IMR-90 (cell line): ENCODE data around the gene CLASP1. TPM values are rescaled to one million over a fixed set of nuclear protein-coding genes. Genes with fewer than 3 reads are reported as not detected.

Experiments
- ATAC-seq: fragments of 200-7000 bp; cut with Tn5 transposase; 2 replicates; pipeline ENCODE4 v1.9.1; 2020; ENCODE audit warnings: low read depth, mild to moderate bottlenecking, moderate library complexity
- BruUV-seq: library from RNA; stranded (reverse); fragments of 400-500 nt; replicated peaks from 2 replicates; lab custom pipeline; 2021; lab: Mats Ljungman, UMichigan
- CTCF ChIA-PET: fragments of 300-600 bp; formaldehyde crosslinking; extraction: SDS; loops from one replicate; lab custom pipeline; 2021; ENCODE audit warnings: antibody characterized with exemption; lab: Yijun Ruan, JAX
- POLR2A ChIA-PET: fragments of 300-600 bp; sonication (Branson Sonifier 250); formaldehyde crosslinking; loops from one replicate; lab custom pipeline; 2022; ENCODE audit warnings: antibody characterized with exemption; ENCODE audit not compliant: unreplicated experiment; lab: Charles Lee
- DNase-seq: peaks from one replicate; pipeline ENCODE4 v3.0.0; 2013
- H2AFZ ChIP-seq: replicated peaks from 2 replicates; pipeline ENCODE3; 2013; ENCODE audit warnings: low read length, mild to moderate bottlenecking; ENCODE audit not compliant: poor library complexity
- H2AK5ac ChIP-seq: 2 replicates; pipeline ENCODE4 v1.6.1; 2013; ENCODE audit warnings: low read depth, low read length, inconsistent platforms
- H2AK9ac ChIP-seq: replicated peaks from 2 replicates; pipeline ENCODE3; 2013; ENCODE audit warnings: mild to moderate bottlenecking, low read depth, low read length, moderate library complexity; ENCODE audit not compliant: poor library complexity
- H2BK120ac ChIP-seq: 2 replicates; pipeline ENCODE4 v1.6.1; 2013; ENCODE audit warnings: low read depth, low read length, inconsistent platforms
- H2BK15ac ChIP-seq: 3 replicates; pipeline ENCODE4 v1.6.1; 2013; ENCODE audit warnings: low read depth, low read length, inconsistent platforms
- H2BK20ac ChIP-seq: 2 replicates; pipeline ENCODE4 v1.6.1; 2013; ENCODE audit warnings: low read depth, mild to moderate bottlenecking, inconsistent platforms, low read length, moderate library complexity
- H2BK5ac ChIP-seq: 2 replicates; pipeline ENCODE4 v1.6.1; 2013; ENCODE audit warnings: mild to moderate bottlenecking, low read depth, low read length, inconsistent platforms; ENCODE audit not compliant: poor library complexity, severe bottlenecking
- H3K14ac ChIP-seq: replicated peaks from 2 replicates; pipeline ENCODE4 v1.6.1; 2013; ENCODE audit warnings: low read depth, low read length, inconsistent platforms
- H3K18ac ChIP-seq: 2 replicates; pipeline ENCODE4 v1.6.1; 2013; ENCODE audit warnings: low read depth, low read length, control low read depth
- H3K23ac ChIP-seq: 2 replicates; pipeline ENCODE4 v1.6.1; 2013; ENCODE audit warnings: low read depth, low read length, inconsistent platforms
- H3K27ac ChIP-seq: 2 replicates; pipeline ENCODE4 v1.5.1; 2013; ENCODE audit warnings: mild to moderate bottlenecking, control low read depth, low read length; ENCODE audit not compliant: insufficient read depth
- H3K27me3 ChIP-seq: 2 replicates; pipeline ENCODE4 v1.6.1; 2013; ENCODE audit warnings: low read length; ENCODE audit not compliant: control insufficient read depth, insufficient read depth
- H3K36me3 ChIP-seq: 2 replicates; pipeline ENCODE4 v1.6.1; 2013; ENCODE audit warnings: low read length, mixed read lengths; ENCODE audit not compliant: control insufficient read depth, insufficient read depth
- H3K4ac ChIP-seq: 2 replicates; pipeline ENCODE4 v1.6.1; 2013; ENCODE audit warnings: low read depth, low read length, inconsistent platforms
- H3K4me1 ChIP-seq: 2 replicates; pipeline ENCODE4 v1.6.1; 2013; ENCODE audit warnings: low read length, mixed read lengths; ENCODE audit not compliant: control insufficient read depth, insufficient read depth
- H3K4me2 ChIP-seq: 2 replicates; pipeline ENCODE4 v1.6.1; 2013; ENCODE audit warnings: low read depth, mild to moderate bottlenecking, control low read depth, low read length, moderate library complexity
- H3K4me3 ChIP-seq: 2 replicates; pipeline ENCODE4 v1.5.1; 2013; ENCODE audit warnings: low read depth, mild to moderate bottlenecking, control low read depth, low read length, moderate library complexity; ENCODE audit not compliant: insufficient read depth
- H3K56ac ChIP-seq: 2 replicates; pipeline ENCODE4 v1.6.1; 2013; ENCODE audit warnings: low read length, inconsistent platforms; ENCODE audit not compliant: insufficient read depth; ENCODE audit errors: extremely low read depth
- H3K79me1 ChIP-seq, 2 experiments: 2 replicates each; pipeline ENCODE4 v1.6.1; 2013; ENCODE audit warnings: low read length in 2 of 2, inconsistent platforms in 1 of 2, low read depth in 1 of 2
- H3K9ac ChIP-seq: 2 replicates; pipeline ENCODE4 v1.6.1; 2013; ENCODE audit warnings: low read depth, low read length, control low read depth
- H3K9me1 ChIP-seq: 2 replicates; pipeline ENCODE4 v1.6.1; 2013; ENCODE audit warnings: low read length, inconsistent platforms; ENCODE audit not compliant: insufficient read depth
- H3K9me3 ChIP-seq: 2 replicates; pipeline ENCODE4 v1.6.1; 2013; ENCODE audit warnings: low read length; ENCODE audit not compliant: control insufficient read depth, insufficient read depth
- H4K20me1 ChIP-seq: 2 replicates; pipeline ENCODE4 v1.6.1; 2013; ENCODE audit warnings: low read length, inconsistent platforms; ENCODE audit not compliant: insufficient read depth
- H4K5ac ChIP-seq: 2 replicates; pipeline ENCODE4 v1.6.1; 2013; ENCODE audit warnings: mild to moderate bottlenecking, low read depth, low read length, control low read depth
- H4K8ac ChIP-seq, 2 experiments: 2 replicates each; pipeline ENCODE4 v1.6.1; 2013; ENCODE audit warnings: low read depth in 2 of 2, low read length in 2 of 2, control low read depth in 1 of 2, inconsistent platforms in 1 of 2
- H4K91ac ChIP-seq: 2 replicates; pipeline ENCODE4 v1.6.1; 2013; ENCODE audit warnings: low read depth, low read length, inconsistent platforms; ENCODE audit not compliant: insufficient read depth
- BHLHE40 ChIP-seq: fragments of 150-350 bp; IDR thresholded peaks from 2 replicates; pipeline ENCODE4 v1.6.1; 2016; ENCODE audit warnings: mild to moderate bottlenecking, low read depth, low read length
- CEBPB ChIP-seq: IDR thresholded peaks from 2 replicates; pipeline ENCODE4 v1.6.1; 2012; ENCODE audit warnings: low read depth, low read length, improper control_type of control experiment
- MAFK ChIP-seq: IDR thresholded peaks from 2 replicates; pipeline ENCODE4 v1.6.1; 2012; ENCODE audit warnings: low read depth, low read length, improper control_type of control experiment
- NFE2L2 ChIP-seq: fragments of 150-350 bp; IDR thresholded peaks from 2 replicates; pipeline ENCODE4 v1.6.1; 2016; ENCODE audit warnings: low read depth, mild to moderate bottlenecking, low read length
- WGBS, 2 experiments: methylation state at CpG; one replicate each; pipeline versions ENCODE4 v1.1.5 to v1.1.7; 2013; ENCODE audit warnings: missing lambda C conversion rate in 2 of 2; ENCODE audit not compliant: insufficient read length in 1 of 2; ENCODE audit errors: extremely low coverage in 2 of 2; 5-methylcytosine and 5-hydroxymethylcytosine counted together
- dilution Hi-C: fragments of 300-500 bp; cut with HindIII; formaldehyde crosslinking; loops from one replicate; pipeline ENCODE4 v1.14.3; 2018; ENCODE audit warnings: low sequenced_read_pairs; ENCODE audit not compliant: unreplicated experiment
- in situ Hi-C: fragments of 300-500 bp; cut with MboI; formaldehyde crosslinking; loops from 3 replicates; pipeline ENCODE4 v1.14.3; 2019; ENCODE audit warnings: low sequenced_read_pairs, inconsistent platforms, mixed read lengths
- intact Hi-C: fragments of 100-400 bp; cut with micrococcal nuclease; formaldehyde crosslinking; loops from 2 replicates; pipeline ENCODE4 v1.10.0; 2022
- polyA plus RNA-seq, 3 experiments: library from polyadenylated mRNA; depleted of rRNA; stranded (reverse); fragments of >200 nt; gene quantifications; 2 replicates each; pipeline ENCODE4 v1.2.3, GENCODE V29; 2012; ENCODE audit warnings: low replicate concordance in 1 of 3
- total RNA-seq: library from RNA; depleted of rRNA; stranded (reverse); fragments of >200 nt; gene quantifications from 2 replicates; pipeline ENCODE4 v1.2.3, GENCODE V29; 2012

The CLASP1 gene
- total and polyA plus RNA-seq, 2 of the 4 experiments (the other 2 are of a cell fraction) = 12.3 to 33.7 TPM

- CTCF ChIA-PET = interaction anchor here (0.6 to 1.1 kb wide), 4 partner anchors 18 to 27 kb away, joined by 3 read pairs; no protein-coding TSS in a partner anchor
- intact Hi-C loops = loop anchor here (5.0 kb wide), 1 partner anchor 78 kb away; no protein-coding TSS in a partner anchor
- dilution Hi-C loops = no loop called here
Measured at GRCh38 chr2:121429119-121429903, 220.0 kb downstream of the CLASP1 start.

More at GRCh38 chr2:121429119-121429903, 220.0 kb downstream of the CLASP1 start:
- Histone ChIP-seq H3K9me3 (no peaks in the 10 kb centered on the region), H3K9ac (no peak overlapping the region), H2BK20ac (no peak overlapping the region), H3K4ac (no peak overlapping the region), H3K4me1 (peaks cover 6% of the 10 kb centered on the region; the same call in 1 of the 2 replicates), H3K23ac (no peak overlapping the region), H3K9me1 (peaks cover 5% of the 10 kb centered on the region; the same call in 1 of the 2 replicates), H4K20me1 (no peaks in the 10 kb centered on the region), H2AFZ (no peak overlapping the region), H4K5ac (no peak overlapping the region), H2BK15ac (no peak overlapping the region), H3K4me3 (no peak overlapping the region), H3K36me3 (peaks cover 11% of the 10 kb centered on the region), H2AK5ac (no peak overlapping the region), H2AK9ac (no peak overlapping the region), H3K79me1 (peaks cover 8 to 11% of the 10 kb centered on the region in 2 experiments; a peak in 2 of 4 replicates), H3K56ac (no peak overlapping the region), H3K27me3 (no peaks in the 10 kb centered on the region), H3K18ac (no peak overlapping the region), H3K4me2 (no peak overlapping the region), H3K27ac (no peak overlapping the region), H4K91ac (no peak overlapping the region), H3K14ac (no peak overlapping the region), H2BK5ac (no peak overlapping the region), H4K8ac (no peak overlapping the region), H2BK120ac (no peak overlapping the region)
- ATAC-seq = peak; percentile 57
- peak; percentile 51 for DNase-seq
- TF ChIP-seq CEBPB (no peak), NFE2L2 (no peak), MAFK (no peak), BHLHE40 (no peak)
- POLR2A ChIA-PET = interaction anchor here (0.7 kb wide), 1 partner anchor 1061 kb away, joined by 3 read pairs; no protein-coding TSS in a partner anchor
- 100% methylated on average over 1 of the region's 8 CpGs; no CpG with 5 or more reads in 1 of the 2 experiments for WGBS, 2 experiments
- in situ Hi-C loops = no loop called here
- BruUV-seq = no TSS peak
